H1 (cell line): ENCODE results near the gene STX16. TPM values are rescaled to one million over a fixed set of nuclear protein-coding genes. Genes with fewer than 3 reads are reported as not detected.

Experiments
- CTCF ChIA-PET: fragments of 300-600 bp; sonication (Branson Sonifier 250); formaldehyde crosslinking; loops from one replicate; lab custom pipeline; 2021; ENCODE audit not compliant: partially characterized antibody; lab: Charles Lee
- POLR2A ChIA-PET: fragments of 300-600 bp; sonication (Branson Sonifier 250); formaldehyde crosslinking; loops from one replicate; lab custom pipeline; 2021; ENCODE audit warnings: inconsistent platforms; ENCODE audit not compliant: partially characterized antibody; lab: Charles Lee
- DNase-seq, 2 experiments: peaks; one replicate each; pipeline versions ENCODE4 v3.0.0 to v3.0.0-alpha.2; 2010 to 2022; ENCODE audit warnings: low spot score in 2 of 2, low read depth in 1 of 2, mixed read lengths in 1 of 2
- FAIRE-seq: peaks from 2 replicates; lab custom pipeline; 2011; peaks lifted over from hg19 to GRCh38; lab: Jason Lieb, UNC
- H2AFZ ChIP-seq: 2 replicates; pipeline ENCODE4 v1.8.1; 2012; ENCODE audit warnings: low read length, inconsistent platforms
- H2AK5ac ChIP-seq: 2 replicates; pipeline ENCODE4 v1.6.1; 2013; ENCODE audit warnings: low read depth, low read length
- H2BK120ac ChIP-seq: replicated peaks from 2 replicates; pipeline ENCODE3; 2013; ENCODE audit warnings: low read depth, low read length, inconsistent platforms
- H2BK12ac ChIP-seq: 2 replicates; pipeline ENCODE4 v1.6.1; 2013; ENCODE audit warnings: low read depth, low read length
- H2BK15ac ChIP-seq: 2 replicates; pipeline ENCODE4 v1.6.1; 2013; ENCODE audit warnings: low read length
- H2BK20ac ChIP-seq: 2 replicates; pipeline ENCODE4 v1.6.1; 2013; ENCODE audit warnings: low read length
- H2BK5ac ChIP-seq: 2 replicates; pipeline ENCODE4 v1.6.1; 2013; ENCODE audit warnings: low read depth, low read length
- H3K14ac ChIP-seq: 2 replicates; pipeline ENCODE4 v1.6.1; 2013; ENCODE audit warnings: inconsistent platforms; ENCODE audit not compliant: insufficient read length
- H3K18ac ChIP-seq: 2 replicates; pipeline ENCODE4 v1.6.1; 2013; ENCODE audit warnings: low read length; ENCODE audit errors: extremely low read depth
- H3K23ac ChIP-seq: 2 replicates; pipeline ENCODE4 v1.6.1; 2013; ENCODE audit warnings: inconsistent platforms; ENCODE audit not compliant: insufficient read length
- H3K23me2 ChIP-seq: 2 replicates; pipeline ENCODE4 v1.6.1; 2013; ENCODE audit warnings: low read depth, low read length
- H3K27ac ChIP-seq: 2 replicates; pipeline ENCODE4 v1.6.1; 2011; ENCODE audit warnings: low read depth, low read length, inconsistent platforms
- H3K27me3 ChIP-seq, 4 experiments: replicated peaks in 1 of 4; 1 replicate in 1 of 4; 2 replicates in 3 of 4; pipeline versions ENCODE4 v1.6.1 to v1.8.1; 2011 to 2013; ENCODE audit warnings: low read length in 3 of 4, mild to moderate bottlenecking in 3 of 4, inconsistent platforms in 2 of 4, mixed read lengths in 2 of 4, moderate library complexity in 1 of 4; ENCODE audit not compliant: control insufficient read depth in 3 of 4, insufficient read depth in 3 of 4; ENCODE audit errors: extremely low read depth in 1 of 4
- H3K36me3 ChIP-seq, 4 experiments: 2 replicates each; pipeline versions ENCODE4 v1.6.1 to v1.8.1; 2011 to 2013; ENCODE audit warnings: mild to moderate bottlenecking in 4 of 4, low read length in 3 of 4, moderate library complexity in 2 of 4, control low read depth in 1 of 4, inconsistent platforms in 1 of 4; ENCODE audit not compliant: insufficient read depth in 4 of 4, control insufficient read depth in 2 of 4
- H3K4ac ChIP-seq: replicated peaks from 2 replicates; pipeline ENCODE3; 2013; ENCODE audit warnings: low read length, low read depth, mixed read lengths, inconsistent platforms; ENCODE audit not compliant: insufficient read length
- H3K4me1 ChIP-seq, 4 experiments: replicated peaks in 1 of 4; 1 replicate in 1 of 4; 2 replicates in 3 of 4; pipeline versions ENCODE4 v1.6.1 to v1.8.1; 2011 to 2013; ENCODE audit warnings: low read length in 3 of 4, inconsistent platforms in 2 of 4, mixed read lengths in 1 of 4; ENCODE audit not compliant: insufficient read depth in 4 of 4, control insufficient read depth in 3 of 4
- H3K4me2 ChIP-seq, 2 experiments: 2 replicates each; pipeline versions ENCODE4 v1.6.1 to v1.8.1; 2011 to 2013; ENCODE audit warnings: low read depth in 2 of 2, low read length in 2 of 2, control low read depth in 1 of 2, inconsistent platforms in 1 of 2, mild to moderate bottlenecking in 1 of 2; ENCODE audit not compliant: insufficient read depth in 1 of 2
- H3K4me3 ChIP-seq, 4 experiments: fragments of 200-600, 300-600 bp in 1 of 4; sonication (generic), shearing (Covaris generic), sonication (Bioruptor Twin) in 1 of 4; 2 replicates each; pipeline versions ENCODE4 v1.5.1 to v1.8.1; 2011 to 2016; ENCODE audit warnings: low read length in 4 of 4, low read depth in 3 of 4, control low read depth in 2 of 4, inconsistent platforms in 2 of 4, mild to moderate bottlenecking in 2 of 4, mixed read lengths in 1 of 4, moderate library complexity in 1 of 4; ENCODE audit not compliant: insufficient read depth in 2 of 4; ENCODE audit errors: extremely low read depth in 1 of 4
- H3K56ac ChIP-seq: replicated peaks from 2 replicates; pipeline ENCODE3; 2013; ENCODE audit warnings: low read depth, mild to moderate bottlenecking, mixed read lengths, low read length, inconsistent platforms; ENCODE audit not compliant: insufficient read length
- H3K79me1 ChIP-seq: 2 replicates; pipeline ENCODE4 v1.6.1; 2013; ENCODE audit warnings: low read depth, low read length, control low read depth
- H3K79me2 ChIP-seq, 2 experiments: 2 replicates each; pipeline versions ENCODE4 v1.6.1 to v1.8.1; 2012 to 2013; ENCODE audit warnings: low read length in 2 of 2, mild to moderate bottlenecking in 2 of 2, inconsistent platforms in 1 of 2; ENCODE audit not compliant: insufficient read depth in 2 of 2, control insufficient read depth in 1 of 2
- H3K9ac ChIP-seq, 4 experiments: replicated peaks in 1 of 4; 1 replicate in 1 of 4; 2 replicates in 3 of 4; pipeline versions ENCODE4 v1.6.1 to v1.8.1; 2011 to 2013; ENCODE audit warnings: low read depth in 3 of 4, low read length in 3 of 4, control low read depth in 2 of 4, mild to moderate bottlenecking in 2 of 4, moderate library complexity in 2 of 4, inconsistent platforms in 1 of 4; ENCODE audit errors: extremely low read depth in 1 of 4
- H3K9me3 ChIP-seq, 2 experiments: 2 replicates each; pipeline versions ENCODE4 v1.6.1 to v1.8.1; 2012 to 2013; ENCODE audit warnings: mild to moderate bottlenecking in 2 of 2, moderate library complexity in 2 of 2, control low read depth in 1 of 2, inconsistent platforms in 1 of 2, low read depth in 1 of 2, low read length in 1 of 2, mixed read lengths in 1 of 2; ENCODE audit not compliant: insufficient read depth in 2 of 2
- H4K20me1 ChIP-seq, 2 experiments: replicated peaks in 1 of 2; 2 replicates each; pipeline versions ENCODE3 to v1.8.1; 2011 to 2013; ENCODE audit warnings: inconsistent platforms in 2 of 2, low read length in 2 of 2, mild to moderate bottlenecking in 1 of 2; ENCODE audit not compliant: insufficient read depth in 2 of 2, control insufficient read depth in 1 of 2
- H4K5ac ChIP-seq: 2 replicates; pipeline ENCODE4 v1.6.1; 2013; ENCODE audit warnings: low read length, low read depth, mixed read lengths, inconsistent platforms; ENCODE audit not compliant: insufficient read length
- H4K8ac ChIP-seq: 2 replicates; pipeline ENCODE4 v1.8.0; 2013; ENCODE audit warnings: mild to moderate bottlenecking, moderate library complexity, low read length, inconsistent platforms; ENCODE audit not compliant: insufficient read depth; ENCODE audit errors: extremely low read depth
- H4K91ac ChIP-seq: replicated peaks from 2 replicates; pipeline ENCODE3; 2013; ENCODE audit warnings: low read length, mixed read lengths, inconsistent platforms; ENCODE audit not compliant: insufficient read length
- WGBS, 2 experiments: shearing (Covaris generic) in 1 of 2; methylation state at CpG; one replicate each; pipeline versions ENCODE4 v1.1.6 to v1.1.7; 2013 to 2015; ENCODE audit warnings: low lambda C conversion rate in 2 of 2, mixed read lengths in 2 of 2, inconsistent platforms in 1 of 2, low coverage in 1 of 2, missing lambda C conversion rate in 1 of 2; ENCODE audit not compliant: insufficient replicate concordance in 2 of 2, insufficient coverage in 1 of 2, insufficient read length in 1 of 2; ENCODE audit errors: extremely low coverage in 1 of 2, missing lambda C conversion rate in 1 of 2; 5-methylcytosine and 5-hydroxymethylcytosine counted together
- polyA plus RNA-seq, 7 experiments: library from polyadenylated mRNA; depleted of rRNA in 3 of 7; stranded (reverse) in 5 of 7; unstranded in 2 of 7; fragments of >200 nt in 5 of 7; fragments of 200-250 nt in 2 of 7; gene quantifications; 1 replicate in 5 of 7; 2 replicates in 1 of 7; 4 replicates in 1 of 7; pipeline versions ENCODE4 v1.2.1 to v1.2.3, GENCODE V29; 2011 to 2013; ENCODE audit warnings: missing spikeins in 2 of 7, mixed read lengths in 2 of 7
- total RNA-seq: library from RNA; stranded (reverse); fragmentation: NEBNext Ultra II Directional; extraction: Animal tissue kit (Norgen Biotek cat#: 25700); gene quantifications from 2 replicates; pipeline ENCODE4 v1.2.1, GENCODE V29; 2021
- TF ChIP-seq, protein P1 (sequence below): IDR thresholded peaks from 2 replicates; pipeline ENCODE4 v1.6.1; 2012; ENCODE audit warnings: inconsistent platforms

The STX16 gene
- total and polyA plus RNA-seq, 2 of the 8 experiments (the other 6 are each of a cell fraction or from before 2014, with no cell fraction given), result 45.2 to 61.6 TPM

DNA sequence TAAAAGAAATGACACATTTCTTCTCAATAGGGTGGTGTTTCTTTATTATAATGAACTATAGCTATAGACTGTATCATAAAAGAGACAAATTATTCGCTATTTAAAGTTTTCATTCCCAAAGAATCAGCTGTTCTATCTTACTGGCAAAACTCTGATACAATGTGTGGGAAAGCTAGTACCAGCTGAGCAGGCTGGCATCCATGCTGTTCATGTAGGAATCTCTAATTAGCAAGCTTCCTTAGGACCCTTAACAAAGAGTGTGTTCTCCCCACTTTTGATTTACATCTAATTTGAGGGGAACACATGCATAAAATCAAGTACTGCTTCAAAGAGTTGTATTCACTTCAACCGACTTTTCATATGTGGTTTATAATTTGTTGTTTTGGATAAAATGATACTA, 13.2 kb downstream of the STX16 start:
- DNase-seq, result no peak
- Histone ChIP-seq H2BK12ac (no peak overlapping the region), H3K27me3 (no peaks in the 10 kb centered on the region), H2AK5ac (no peak overlapping the region), H3K56ac (no peak overlapping the region), H3K4me3 (no peak overlapping the region), H3K4me1 (peaks cover 9 to 40% (median 26%) of the 10 kb centered on the region in 4 experiments), H2BK120ac (no peak overlapping the region), H3K18ac (no peak overlapping the region), H3K27ac (no peak overlapping the region), H3K14ac (no peak overlapping the region), H3K79me2 (peaks cover 15 to 84% of the 10 kb centered on the region in 2 experiments), H3K4ac (no peak overlapping the region), H2BK20ac (no peak overlapping the region), H3K9ac (no peak overlapping the region), H4K91ac (no peak overlapping the region), H4K8ac (no peak overlapping the region), H2BK15ac (no peak overlapping the region), H2AFZ (no peak overlapping the region), H3K4me2 (no peak overlapping the region), H4K20me1 (no peaks in the 10 kb centered on the region), H3K79me1 (peaks cover 9% of the 10 kb centered on the region), H2BK5ac (no peak overlapping the region), H4K5ac (no peak overlapping the region), H3K9me3 (no peaks in the 10 kb centered on the region), H3K23ac (no peak overlapping the region), H3K36me3 (peaks cover 0 to 37% (median 1%) of the 10 kb centered on the region in 4 experiments; a peak in 5 of 8 replicates)
- WGBS, 2 experiments, result 85% methylated on average over 2 of the region's 2 CpGs; no CpG with 5 or more reads in 1 of the 2 experiments
- ChIA-PET POLR2A (interaction anchor here (1.1 to 3.0 kb wide), 4 partner anchors 12 to 36 kb away, joined by 3 to 15 read pairs (median 4); partner anchors contain the start of gene STX16), CTCF (interaction anchor here (0.9 to 1.8 kb wide), 4 partner anchors 17 to 183 kb away, joined by 3 to 8 read pairs (median 4); no protein-coding TSS in a partner anchor)
- no peak for FAIRE-seq
- TF ChIP-seq, protein P1, sequence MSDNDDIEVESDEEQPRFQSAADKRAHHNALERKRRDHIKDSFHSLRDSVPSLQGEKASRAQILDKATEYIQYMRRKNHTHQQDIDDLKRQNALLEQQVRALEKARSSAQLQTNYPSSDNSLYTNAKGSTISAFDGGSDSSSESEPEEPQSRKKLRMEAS, result no peak
- TF ChIP-seq, all 59 proteins: peak for 0
- no peaks in the 10 kb centered on the region for H3K23me2 ChIP-seq
